Muscle layer of colon (tissue), 2 donors: ENCODE data around the gene PISD.

ENCODE experiments used
- H3K27ac ChIP-seq: one replicate; pipeline ENCODE4 v1.7.0; 2013; ENCODE audit warnings: low read depth, mild to moderate bottlenecking, low read length, moderate library complexity
- H3K27me3 ChIP-seq, 2 donors: one replicate each; pipeline ENCODE4 v1.7.0; 2013; ENCODE audit warnings: low read length in 2 of 2, mild to moderate bottlenecking in 2 of 2; ENCODE audit not compliant: insufficient read depth in 2 of 2, control insufficient read depth in 1 of 2
- H3K36me3 ChIP-seq: one replicate; pipeline ENCODE4 v1.7.0; 2013; ENCODE audit warnings: mild to moderate bottlenecking, low read length; ENCODE audit not compliant: insufficient read depth
- H3K4me1 ChIP-seq: one replicate; pipeline ENCODE4 v1.7.0; 2013; ENCODE audit warnings: mild to moderate bottlenecking, low read length; ENCODE audit not compliant: insufficient read depth
- H3K4me3 ChIP-seq, 2 donors: one replicate each; pipeline ENCODE4 v1.7.0; 2013; ENCODE audit warnings: low read length in 2 of 2, low read depth in 1 of 2, mild to moderate bottlenecking in 1 of 2, moderate library complexity in 1 of 2
- H3K9ac ChIP-seq: one replicate; pipeline ENCODE4 v1.7.0; 2013; ENCODE audit warnings: low read length
- H3K9me3 ChIP-seq: one replicate; pipeline ENCODE4 v1.7.0; 2013; ENCODE audit warnings: mild to moderate bottlenecking, low read length
- donor health status: abdominal sarcoma.
- donor health status: Adenocarcinoma of cecum.

Gene PISD

DNA sequence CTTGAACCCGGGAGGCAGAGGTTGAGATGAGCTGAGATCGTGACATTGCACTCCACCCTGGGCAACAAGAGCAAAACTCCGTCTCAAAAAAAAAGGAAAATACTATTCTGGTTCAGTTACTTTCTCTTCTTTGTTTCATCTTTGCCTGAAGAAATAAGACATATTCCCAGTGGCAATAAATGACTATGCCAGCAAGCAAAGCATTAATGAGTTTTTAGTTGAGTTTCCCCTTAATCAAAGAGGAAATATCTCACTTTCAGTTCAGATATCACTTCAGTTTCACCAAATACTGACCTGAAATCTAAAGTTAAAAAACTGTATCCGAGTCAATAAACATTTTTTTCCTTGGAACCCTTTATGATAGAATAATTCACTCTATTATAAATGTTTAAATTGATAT is 10.4 kb downstream of the PISD start:
- Histone ChIP-seq H3K27ac (no peak overlapping the region), H3K4me3 (no peak overlapping the region), H3K27me3 (no peaks in the 10 kb centered on the region), H3K9ac (no peak overlapping the region), H3K9me3 (no peaks in the 10 kb centered on the region), H3K4me1 (peaks cover under 1% of the 10 kb centered on the region), H3K36me3 (peaks cover 5% of the 10 kb centered on the region)

DNA sequence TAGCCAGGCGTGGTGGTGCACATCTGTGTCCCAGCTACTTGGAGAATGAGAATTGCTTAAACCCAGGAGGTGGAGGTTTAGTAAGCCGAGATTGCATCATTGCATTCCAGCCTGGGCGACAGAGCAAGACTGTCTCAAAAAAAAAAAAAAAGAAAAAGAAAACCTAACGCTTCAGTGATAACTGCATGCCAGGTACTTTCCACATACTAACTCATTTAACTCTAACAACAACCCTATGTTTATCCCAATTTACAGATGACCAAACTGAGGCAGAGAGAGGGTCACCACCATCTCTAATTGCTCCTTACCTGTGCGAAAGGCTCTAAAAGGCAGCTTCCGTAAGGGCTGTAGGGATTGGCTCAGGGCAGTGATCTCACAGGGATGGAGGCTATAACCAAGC is 11.6 kb downstream of the PISD start:
- Histone ChIP-seq H3K36me3 (peaks cover 9% of the 10 kb centered on the region), H3K4me1 (peaks cover 4% of the 10 kb centered on the region), H3K27me3 (no peaks in the 10 kb centered on the region), H3K9ac (no peak overlapping the region), H3K4me3 (no peak overlapping the region), H3K27ac (no peak overlapping the region), H3K9me3 (no peaks in the 10 kb centered on the region)

DNA sequence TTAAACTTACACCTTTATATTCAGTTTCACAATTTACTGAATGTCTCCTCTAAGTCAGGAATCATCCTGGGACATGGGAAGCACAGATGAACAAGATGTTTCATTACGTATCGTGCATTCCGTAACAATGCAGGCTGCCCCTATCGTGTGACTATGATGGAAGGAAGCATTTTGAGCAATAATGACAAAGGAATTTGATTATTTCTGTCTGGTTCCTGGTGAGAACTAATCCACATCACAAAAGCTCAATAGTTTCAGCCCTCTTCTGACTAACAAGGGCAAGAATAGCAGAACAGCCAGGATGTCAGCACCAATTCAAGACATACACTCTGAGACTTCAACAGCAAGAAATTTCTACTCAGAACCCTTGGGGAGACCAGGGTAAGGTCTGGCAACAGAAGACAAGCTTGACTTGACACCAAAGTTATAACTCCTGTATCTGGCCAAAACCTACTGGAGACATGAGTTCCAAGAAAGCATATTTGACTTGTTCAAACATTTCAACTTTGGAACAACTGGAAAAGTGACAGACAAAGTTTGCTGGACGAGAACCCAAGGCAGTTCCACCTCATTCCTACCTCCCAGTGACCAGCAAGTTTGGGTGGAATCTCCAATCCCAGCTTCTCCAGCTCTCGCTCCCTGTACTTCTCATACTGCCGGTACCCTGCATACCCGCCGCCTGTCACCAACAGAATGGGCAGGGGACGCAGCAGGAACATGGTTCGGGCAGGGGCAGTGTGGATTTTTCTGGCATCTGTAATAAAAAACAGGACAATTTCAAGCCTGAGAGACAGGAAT is 14.3 kb downstream of the PISD start:
- no peaks in the 10 kb centered on the region for H3K27me3 ChIP-seq
- H3K4me1 ChIP-seq = peaks cover 4% of the 10 kb centered on the region
- H3K9ac ChIP-seq = no peak overlapping the region
- H3K36me3 ChIP-seq = peaks cover 9% of the 10 kb centered on the region
- H3K4me3 ChIP-seq = no peak overlapping the region
- H3K27ac ChIP-seq = no peak overlapping the region
- no peaks in the 10 kb centered on the region for H3K9me3 ChIP-seq

DNA sequence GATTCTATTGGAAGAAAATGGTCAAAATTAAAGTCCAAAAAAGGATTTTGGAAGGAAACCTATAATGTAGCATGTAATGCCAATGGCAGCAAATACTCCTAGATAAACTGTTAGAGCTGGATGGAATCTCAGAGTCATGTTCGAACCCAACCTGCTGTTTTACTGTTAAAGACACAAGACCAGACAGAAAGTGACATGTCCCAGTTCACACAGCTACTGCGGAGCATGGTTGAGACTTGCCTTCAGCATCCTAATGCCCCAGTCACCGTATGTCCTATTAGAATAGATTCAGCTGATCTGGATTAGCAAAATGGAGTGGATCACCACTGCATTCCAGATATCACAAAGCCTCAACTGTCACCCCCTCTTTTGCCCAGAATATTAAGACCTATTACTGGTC is 14.9 kb downstream of the PISD start:
- no peak overlapping the region for H3K27ac ChIP-seq
- peaks cover 9% of the 10 kb centered on the region for H3K36me3 ChIP-seq
- H3K9me3 ChIP-seq = no peaks in the 10 kb centered on the region
- H3K4me3 ChIP-seq = no peak overlapping the region
- H3K4me1 ChIP-seq = peaks cover 4% of the 10 kb centered on the region
- H3K27me3 ChIP-seq = no peaks in the 10 kb centered on the region
- no peak overlapping the region for H3K9ac ChIP-seq

DNA sequence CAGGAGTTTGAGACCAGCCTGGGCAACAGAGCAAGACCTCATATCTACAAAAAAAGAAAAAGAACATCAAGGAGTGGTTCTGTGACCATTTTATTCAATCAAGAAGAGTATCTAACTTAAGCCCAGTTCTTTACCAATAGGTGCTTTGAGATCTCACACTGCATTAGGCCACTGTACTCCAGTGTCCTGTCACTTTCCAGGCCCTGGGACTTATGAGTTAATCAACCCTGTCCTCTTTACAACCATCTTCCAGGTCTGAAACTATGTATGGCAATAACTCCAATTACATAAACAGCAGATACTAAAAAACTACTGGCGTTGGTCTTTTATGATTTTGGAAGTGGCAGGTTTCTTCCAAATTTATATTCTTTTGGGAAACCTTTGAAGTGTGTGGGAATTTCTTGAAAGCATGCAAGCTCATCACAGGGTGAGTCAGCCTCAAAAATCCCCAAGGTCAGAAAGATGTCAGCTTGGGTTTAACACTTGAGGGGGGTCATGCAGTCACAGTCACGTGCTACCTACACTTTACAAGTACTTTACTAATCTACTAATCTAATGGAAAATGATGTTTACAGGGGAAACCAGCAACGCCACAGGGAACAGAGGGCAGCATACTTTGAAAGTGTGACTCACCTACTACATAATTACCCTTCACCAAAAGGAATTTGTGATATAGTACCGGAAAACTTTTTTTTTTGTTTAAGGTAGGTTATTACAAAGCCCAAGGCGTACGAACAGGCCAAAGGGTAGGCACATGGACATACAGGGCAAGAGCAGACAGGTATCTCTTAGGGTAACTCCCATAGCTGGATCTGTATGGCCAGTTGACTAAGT is 15.6 kb downstream of the PISD start:
- Histone ChIP-seq H3K9ac (no peak overlapping the region), H3K4me3 (no peak overlapping the region), H3K9me3 (no peaks in the 10 kb centered on the region), H3K4me1 (peaks cover 4% of the 10 kb centered on the region), H3K27me3 (no peaks in the 10 kb centered on the region), H3K27ac (no peak overlapping the region), H3K36me3 (peaks cover 9% of the 10 kb centered on the region)

DNA sequence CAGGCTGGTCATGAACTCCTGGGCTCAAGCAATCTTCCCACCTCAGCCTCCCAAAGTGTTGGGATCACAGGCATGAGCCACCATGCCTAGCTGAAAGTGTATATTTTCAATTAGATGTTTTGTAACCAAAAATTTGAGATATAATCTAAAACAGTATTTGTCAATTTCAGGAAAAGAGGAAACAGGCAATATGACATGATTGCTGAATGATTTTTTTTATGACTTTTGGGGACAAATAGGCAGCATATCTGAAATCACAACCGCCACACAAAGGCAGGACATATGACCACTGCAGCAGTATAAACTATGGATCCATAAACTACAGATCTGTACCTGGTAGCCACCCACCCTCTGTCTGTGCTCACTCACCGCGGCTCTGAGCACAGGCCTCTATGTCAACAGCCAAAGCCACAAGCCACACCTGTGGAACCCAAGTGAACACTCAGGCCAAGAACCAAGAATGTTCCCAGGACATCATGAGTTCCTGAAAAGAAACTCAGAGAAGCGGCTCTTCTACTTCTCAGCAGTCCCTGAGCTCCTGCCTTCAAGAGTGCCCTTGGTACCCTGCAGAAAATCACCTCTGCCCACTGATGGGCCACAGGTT is 22.5 kb downstream of the PISD start:
- Histone ChIP-seq H3K4me1 (no peaks in the 10 kb centered on the region), H3K27me3 (no peaks in the 10 kb centered on the region), H3K9me3 (no peaks in the 10 kb centered on the region), H3K9ac (no peak overlapping the region), H3K27ac (no peak overlapping the region), H3K36me3 (no peaks in the 10 kb centered on the region), H3K4me3 (no peak overlapping the region)

DNA sequence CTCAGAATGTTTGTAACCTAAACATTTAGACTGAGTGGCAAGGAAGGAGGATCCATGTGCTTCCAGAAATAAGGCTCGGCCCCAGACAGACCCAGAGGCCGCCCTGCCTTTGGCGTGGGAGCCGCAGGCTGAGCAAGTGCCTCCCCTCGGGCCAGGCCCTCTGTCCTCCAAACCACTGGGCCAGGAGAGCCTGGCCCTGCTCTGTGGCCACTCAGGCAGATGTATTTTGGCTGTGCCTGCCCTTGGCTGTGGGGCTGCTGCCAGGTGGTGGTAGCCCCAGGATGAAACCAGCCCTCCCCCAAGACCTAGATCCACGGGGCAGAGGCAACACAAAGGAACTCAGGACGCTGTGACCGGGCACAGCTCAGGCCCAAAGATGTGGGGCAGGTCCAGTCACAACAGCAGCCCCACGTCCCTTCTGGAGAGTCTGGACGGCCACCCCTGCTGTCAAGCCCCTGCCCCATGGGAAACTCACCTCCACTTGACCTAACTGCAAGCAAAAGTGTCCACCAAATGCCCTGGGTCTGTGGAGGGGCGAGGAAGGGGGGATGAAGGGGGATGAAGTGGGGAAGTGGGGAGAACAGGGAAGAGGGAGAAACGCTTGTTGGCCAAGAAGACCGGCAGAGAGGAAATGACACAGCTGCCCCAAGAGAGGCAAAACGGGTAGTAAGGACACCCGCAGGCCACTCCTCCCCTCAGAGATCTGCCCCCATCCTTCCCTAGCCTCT is 24.0 kb downstream of the PISD start:
- H3K27ac ChIP-seq = peak overlapping the region; percentile 7
- H3K36me3 ChIP-seq = no peaks in the 10 kb centered on the region
- no peaks in the 10 kb centered on the region for H3K27me3 ChIP-seq
- H3K9me3 ChIP-seq = no peaks in the 10 kb centered on the region
- no peaks in the 10 kb centered on the region for H3K4me1 ChIP-seq
- peak overlapping the region in 1 of 2 donors; percentile 9 for H3K4me3 ChIP-seq
- no peak overlapping the region for H3K9ac ChIP-seq

DNA sequence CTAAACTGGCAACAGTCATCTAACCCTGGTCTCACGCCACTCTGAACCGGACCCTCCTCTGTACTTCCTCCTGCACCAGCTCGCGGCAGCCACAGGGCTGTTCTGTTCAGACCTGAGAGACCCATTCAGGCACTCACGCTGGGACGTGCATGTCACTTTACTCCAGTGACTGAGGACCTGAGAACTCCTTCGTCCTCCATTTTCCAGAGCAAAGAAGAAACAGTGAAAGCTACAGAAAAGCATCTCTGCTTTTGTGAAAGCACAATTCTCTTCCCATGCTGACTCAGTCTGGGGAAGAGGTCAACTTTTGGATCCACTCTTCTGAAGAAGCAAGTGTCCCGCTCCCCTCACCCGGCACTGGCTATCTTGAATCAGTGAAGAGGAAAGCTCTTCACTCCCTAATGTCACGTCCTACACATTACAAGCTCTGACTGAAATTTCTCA is 24.5 kb downstream of the PISD start:
- Histone ChIP-seq H3K4me1 (no peaks in the 10 kb centered on the region), H3K36me3 (no peaks in the 10 kb centered on the region), H3K4me3 (peak overlapping the region in 1 of 2 donors; percentile 9), H3K27ac (peak overlapping the region; percentile 7), H3K9me3 (no peaks in the 10 kb centered on the region), H3K9ac (no peak overlapping the region), H3K27me3 (no peaks in the 10 kb centered on the region)

DNA sequence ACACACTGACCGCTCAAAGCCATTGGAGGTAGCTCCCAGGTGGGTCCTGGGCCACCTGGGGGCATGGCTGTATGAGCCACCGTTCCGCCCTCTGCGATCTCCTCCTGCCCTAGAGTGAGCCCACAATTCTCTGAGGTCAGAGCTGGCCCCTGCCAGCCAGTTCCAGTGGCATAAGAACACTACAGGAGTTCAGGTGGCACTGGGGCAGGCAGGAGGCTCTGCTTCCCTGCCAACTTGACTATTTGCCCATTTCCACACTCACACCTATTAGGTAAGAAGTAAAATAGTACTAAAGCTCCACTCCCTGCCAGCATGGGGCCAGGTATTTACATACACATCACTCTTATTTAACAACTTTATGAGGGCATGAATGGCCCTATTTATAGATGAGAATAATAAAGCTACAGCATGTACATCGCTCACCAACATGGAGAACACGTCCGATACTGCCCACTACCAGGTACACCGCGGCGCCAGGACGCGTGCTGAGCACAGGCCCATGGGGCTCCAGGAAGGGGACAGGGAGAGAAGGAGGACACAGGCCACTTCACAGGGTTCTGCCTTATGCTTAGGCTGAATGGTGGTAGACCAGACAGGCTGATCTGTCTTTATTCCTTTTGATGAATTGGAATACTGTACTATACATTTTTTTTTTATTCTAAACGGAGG is 26.2 kb downstream of the PISD start:
- Histone ChIP-seq H3K27me3 (no peaks in the 10 kb centered on the region), H3K4me1 (peaks cover 9% of the 10 kb centered on the region), H3K4me3 (no peak overlapping the region), H3K36me3 (no peaks in the 10 kb centered on the region), H3K9ac (no peak overlapping the region), H3K27ac (no peak overlapping the region), H3K9me3 (no peaks in the 10 kb centered on the region)

DNA sequence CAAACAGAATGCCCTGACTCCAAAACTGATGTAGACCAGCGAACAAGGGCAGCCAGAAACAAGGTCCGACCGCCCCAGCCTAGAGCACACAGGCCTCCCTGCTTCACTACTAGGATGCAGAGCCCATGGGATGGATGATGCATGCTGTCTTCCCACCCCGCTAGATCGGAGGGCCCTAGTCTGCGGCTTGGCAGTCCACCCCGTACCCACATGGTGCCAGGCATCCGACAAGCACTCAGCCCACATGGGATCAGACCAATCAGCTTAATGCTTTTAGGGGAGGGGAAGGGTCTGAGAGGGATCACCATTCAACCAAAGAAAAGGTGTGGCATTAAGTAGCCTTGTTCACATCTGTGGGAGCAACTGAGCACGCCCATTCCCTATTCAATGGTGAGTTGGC is 30.6 kb downstream of the PISD start:
- H3K27ac ChIP-seq = peak overlapping the region; percentile 90
- H3K4me3 ChIP-seq = peak overlapping the region in 1 of 2 donors; percentile 65
- no peaks in the 10 kb centered on the region for H3K27me3 ChIP-seq
- peak overlapping the region; percentile 53 for H3K9ac ChIP-seq
- H3K4me1 ChIP-seq = peaks cover 36% of the 10 kb centered on the region
- H3K36me3 ChIP-seq = no peaks in the 10 kb centered on the region
- no peaks in the 10 kb centered on the region for H3K9me3 ChIP-seq
